Spinal cord (tissue), 10 donors: ENCODE measurements around the gene LONP2. TPM values are rescaled to one million over a fixed set of nuclear protein-coding genes. Genes with fewer than 3 reads are reported as not detected.
"Not testable (repeated sequence)": the region's sequence is repeated elsewhere in the genome, so short reads cannot be mapped to it uniquely, and the experiment has no call there.

Experiments used
- DNase-seq, 6 donors: peaks; one replicate each; pipeline versions ENCODE4 v3.0.0 to v3.0.0-alpha.2; 2013 to 2015; ENCODE audit warnings: low spot score in 6 of 6, low read depth in 4 of 6
- H3K27ac ChIP-seq: one replicate; pipeline ENCODE4 v1.5.1; 2013; ENCODE audit warnings: low read depth, low read length, control low read depth
- H3K27me3 ChIP-seq: one replicate; pipeline ENCODE4 v1.6.1; 2013; ENCODE audit warnings: low read length; ENCODE audit not compliant: control insufficient read depth, insufficient read depth
- H3K36me3 ChIP-seq: one replicate; pipeline ENCODE4 v1.6.1; 2013; ENCODE audit warnings: low read length; ENCODE audit not compliant: control insufficient read depth, insufficient read depth
- H3K4me1 ChIP-seq: one replicate; pipeline ENCODE4 v1.6.1; 2013; ENCODE audit warnings: low read length; ENCODE audit not compliant: control insufficient read depth, insufficient read depth
- H3K4me3 ChIP-seq: one replicate; pipeline ENCODE4 v1.5.1; 2013; ENCODE audit warnings: low read depth, low read length, control low read depth
- H3K9me3 ChIP-seq: one replicate; pipeline ENCODE4 v1.6.1; 2013; ENCODE audit warnings: low read length; ENCODE audit not compliant: control insufficient read depth, insufficient read depth
- WGBS: methylation state at CpG from one replicate; pipeline ENCODE4 v1.1.5; 2013; ENCODE audit warnings: missing lambda C conversion rate; ENCODE audit not compliant: insufficient coverage; 5-methylcytosine and 5-hydroxymethylcytosine counted together
- polyA plus RNA-seq, 2 donors: library from polyadenylated mRNA; unstranded; fragments of 120-200 nt; gene quantifications; one replicate each; pipeline ENCODE4 v1.2.1, GENCODE V29; 2013; ENCODE audit not compliant: insufficient read length in 2 of 2
- total RNA-seq, 2 donors: library from RNA; depleted of rRNA in 1 of 2; stranded (reverse); fragments of 120-200 nt in 1 of 2; fragments of >200 nt in 1 of 2; gene quantifications; one replicate each; pipeline versions ENCODE4 v1.2.3 to v1.2.4, GENCODE V29; 2013 to 2014
- donor health status: healthy.

Gene LONP2
- total and polyA plus RNA-seq, 4 donors: 58.1 to 83.4 (median 64.1) TPM

GRCh38 chr16:48347980-48348379, 103.9 kb downstream of the LONP2 start:
- peaks cover 4% of the 10 kb centered on the region for H3K4me1 ChIP-seq
- no peaks in the 10 kb centered on the region for H3K9me3 ChIP-seq
- H3K4me3 ChIP-seq: no peak overlapping the region
- H3K27ac ChIP-seq: no peak overlapping the region
- H3K36me3 ChIP-seq: peaks cover 33% of the 10 kb centered on the region
- 40% methylated on average over 1 of the region's 4 CpGs for WGBS
- H3K27me3 ChIP-seq: no peaks in the 10 kb centered on the region
- DNase-seq: peak in 3 of 6 donors; percentile 37 to 96 (median 82)

GRCh38 chr16:48350736-48351135, 106.6 kb downstream of the LONP2 start:
- Histone ChIP-seq H3K27ac (no peak overlapping the region), H3K4me1 (peaks cover 4% of the 10 kb centered on the region), H3K4me3 (no peak overlapping the region), H3K36me3 (peaks cover 33% of the 10 kb centered on the region), H3K9me3 (no peaks in the 10 kb centered on the region), H3K27me3 (no peaks in the 10 kb centered on the region)
- no peak for DNase-seq
- 93% methylated on average over 2 of the region's 3 CpGs for WGBS

- Histone ChIP-seq H3K27ac (no peak overlapping the region), H3K36me3 (peaks cover 26% of the 10 kb centered on the region)
Observed at GRCh38 chr16:48352648-48353390, 108.7 kb downstream of the LONP2 start.

GRCh38 chr16:48353565-48354163, 109.6 kb downstream of the LONP2 start:
- no peaks in the 10 kb centered on the region for H3K4me1 ChIP-seq
- WGBS: 7% methylated on average over 3 of the region's 7 CpGs

More at GRCh38 chr16:48352648-48353390, 108.7 kb downstream of the LONP2 start:
- Histone ChIP-seq H3K4me3 (no peak overlapping the region), H3K9me3 (no peaks in the 10 kb centered on the region), H3K4me1 (no peaks in the 10 kb centered on the region), H3K27me3 (no peaks in the 10 kb centered on the region)
- WGBS: 93% methylated on average over 1 of the region's 7 CpGs
- DNase-seq: no peak

GRCh38 chr16:48354385-48354784, 110.3 kb downstream of the LONP2 start:
- peaks cover 27% of the 10 kb centered on the region for H3K36me3 ChIP-seq
- not testable (repeated sequence) for H3K4me3 ChIP-seq, H3K4me1 ChIP-seq, DNase-seq, H3K9me3 ChIP-seq, H3K27ac ChIP-seq, H3K27me3 ChIP-seq
- WGBS: 100% methylated on average over 5 of the region's 5 CpGs

More at GRCh38 chr16:48353565-48354163, 109.6 kb downstream of the LONP2 start:
- H3K9me3 ChIP-seq: no peaks in the 10 kb centered on the region
- DNase-seq: peak in 3 of 6 donors; percentile 18 to 72 (median 70)
- no peak overlapping the region for H3K27ac ChIP-seq
- H3K27me3 ChIP-seq: no peaks in the 10 kb centered on the region
- peaks cover 30% of the 10 kb centered on the region for H3K36me3 ChIP-seq
- H3K4me3 ChIP-seq: no peak overlapping the region

- Histone ChIP-seq H3K4me1 (no peaks in the 10 kb centered on the region), H3K27me3 (no peaks in the 10 kb centered on the region), H3K27ac (no peak overlapping the region), H3K36me3 (peaks cover 20% of the 10 kb centered on the region), H3K9me3 (no peaks in the 10 kb centered on the region), H3K4me3 (no peak overlapping the region)
- WGBS: 88% methylated on average over 7 of the region's 11 CpGs
- DNase-seq: no peak
Observed at GRCh38 chr16:48354877-48355855, 111.1 kb downstream of the LONP2 start.

- Histone ChIP-seq H3K9me3 (no peaks in the 10 kb centered on the region), H3K4me3 (no peak overlapping the region), H3K4me1 (no peaks in the 10 kb centered on the region), H3K27me3 (no peaks in the 10 kb centered on the region), H3K36me3 (peaks cover 14% of the 10 kb centered on the region), H3K27ac (no peak overlapping the region)
- WGBS: no CpG with 5 or more reads among the region's 4 CpGs
- no peak for DNase-seq
Observed at GRCh38 chr16:48356633-48357376, 112.7 kb downstream of the LONP2 start.

- no peaks in the 10 kb centered on the region for H3K27me3 ChIP-seq
- peaks cover 4% of the 10 kb centered on the region for H3K36me3 ChIP-seq
- WGBS: no CpG with 5 or more reads among the region's 3 CpGs
- no peak for DNase-seq
- H3K4me1 ChIP-seq: no peaks in the 10 kb centered on the region
- H3K27ac ChIP-seq: no peak overlapping the region
- no peak overlapping the region for H3K4me3 ChIP-seq
- H3K9me3 ChIP-seq: no peaks in the 10 kb centered on the region
Observed at GRCh38 chr16:48358419-48358818, 114.3 kb downstream of the LONP2 start.

- Histone ChIP-seq H3K27ac (no peak overlapping the region), H3K4me1 (peaks cover 1% of the 10 kb centered on the region), H3K9me3 (no peaks in the 10 kb centered on the region), H3K36me3 (peaks cover 4% of the 10 kb centered on the region), H3K27me3 (no peaks in the 10 kb centered on the region), H3K4me3 (no peak overlapping the region)
- no peak for DNase-seq
- 100% methylated on average over 1 of the region's 2 CpGs for WGBS
Observed at GRCh38 chr16:48359983-48360382, 115.9 kb downstream of the LONP2 start.
